GM19023 (cell line): Measurements from ENCODE around the gene MAP7D2.

Experiments
- ATAC-seq: cut with Tn5 transposase; IDR thresholded peaks from one replicate; pipeline ENCODE4 v1.9.1; 2021; ENCODE audit warnings: mild to moderate bottlenecking, moderate library complexity; ENCODE audit not compliant: unreplicated experiment

MAP7D2 gene

DNA sequence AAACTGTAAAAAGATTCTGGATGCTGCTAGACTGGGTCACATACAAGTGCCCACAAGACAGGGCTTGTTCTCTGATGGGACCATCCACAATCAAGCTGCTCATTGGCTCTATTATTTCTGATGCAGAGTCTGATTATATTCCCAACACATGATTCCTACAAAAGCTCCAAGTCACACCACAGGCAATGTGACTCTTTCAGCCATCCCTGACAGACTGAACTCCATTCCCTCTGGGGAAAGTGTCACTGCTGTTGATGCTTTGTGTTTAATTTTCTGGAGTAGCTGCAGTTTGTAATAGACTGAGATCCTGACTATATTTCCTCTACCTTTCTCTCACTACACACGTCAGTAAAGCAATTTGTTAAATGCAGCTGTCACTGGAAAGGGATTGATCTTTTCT is 70.5 kb downstream of the MAP7D2 start:
- ATAC-seq: no peak

- ATAC-seq: no peak
Observed at GRCh38 chrX:20042221-20042620, 74.5 kb downstream of the MAP7D2 start.

GRCh38 chrX:20038966-20039365 is 77.7 kb downstream of the MAP7D2 start:
- ATAC-seq: no peak

DNA sequence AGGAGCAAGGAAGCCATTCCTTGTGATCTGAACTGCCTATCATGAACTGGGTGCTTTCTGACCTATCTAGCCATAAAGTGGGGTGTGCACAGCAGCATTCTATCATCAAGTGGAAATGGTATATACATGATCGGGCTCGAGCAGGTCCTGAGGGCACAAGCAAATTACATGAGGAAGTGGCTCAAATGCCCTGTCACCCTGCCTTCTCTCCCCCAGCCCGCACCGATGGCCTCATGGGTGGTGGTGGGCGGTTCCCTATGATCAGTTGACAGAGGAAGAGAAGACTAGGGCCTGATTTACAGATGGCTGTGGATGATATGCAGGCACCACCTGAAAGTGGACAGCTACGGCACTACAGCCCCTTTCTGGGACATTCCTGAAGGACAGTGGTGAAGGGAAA is 79.5 kb downstream of the MAP7D2 start:
- ATAC-seq: no peak

- ATAC-seq: no peak
Observed at GRCh38 chrX:20032201-20032600, 84.5 kb downstream of the MAP7D2 start.

GRCh38 chrX:20029728-20030127 is 87.0 kb downstream of the MAP7D2 start:
- peak; percentile 54 for ATAC-seq

DNA sequence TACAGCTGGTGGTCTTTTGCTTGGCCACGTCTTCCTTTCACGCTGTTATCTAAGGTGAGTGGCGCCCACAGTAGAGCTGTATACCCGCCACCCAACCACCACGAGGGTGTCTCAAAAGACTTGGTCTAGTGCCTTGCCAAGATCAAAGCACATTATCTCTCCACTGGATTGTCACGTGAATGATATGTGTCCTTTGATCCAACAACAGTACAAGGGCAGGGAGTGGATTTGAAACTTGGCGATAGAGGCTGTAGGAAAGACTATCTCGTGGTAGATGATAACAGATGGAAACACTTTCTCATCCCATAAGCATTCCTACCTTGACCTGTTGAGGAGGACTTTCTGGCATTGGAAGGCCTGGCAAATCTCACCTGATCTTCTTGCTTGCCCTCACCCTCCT is 88.1 kb downstream of the MAP7D2 start:
- ATAC-seq: no peak

DNA sequence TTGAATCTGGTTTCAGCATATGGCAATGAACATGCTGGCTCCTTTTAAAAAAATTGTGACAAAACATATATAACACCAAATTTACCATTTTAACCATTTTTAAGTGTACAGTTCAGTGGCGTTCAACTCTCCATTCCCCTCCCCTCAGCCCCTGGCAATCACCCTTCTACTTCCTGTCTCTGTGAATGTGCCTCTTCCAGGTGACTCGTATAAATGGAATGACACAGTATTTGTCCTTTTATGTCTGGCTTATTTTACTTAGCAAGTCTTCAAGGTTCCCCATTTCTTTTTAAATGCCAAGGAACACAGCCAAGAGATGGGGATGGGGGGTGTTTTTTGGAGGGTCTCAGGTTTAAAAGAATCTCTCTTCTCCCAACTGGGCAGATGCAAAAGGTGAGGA is 90.4 kb downstream of the MAP7D2 start:
- ATAC-seq: no peak

DNA sequence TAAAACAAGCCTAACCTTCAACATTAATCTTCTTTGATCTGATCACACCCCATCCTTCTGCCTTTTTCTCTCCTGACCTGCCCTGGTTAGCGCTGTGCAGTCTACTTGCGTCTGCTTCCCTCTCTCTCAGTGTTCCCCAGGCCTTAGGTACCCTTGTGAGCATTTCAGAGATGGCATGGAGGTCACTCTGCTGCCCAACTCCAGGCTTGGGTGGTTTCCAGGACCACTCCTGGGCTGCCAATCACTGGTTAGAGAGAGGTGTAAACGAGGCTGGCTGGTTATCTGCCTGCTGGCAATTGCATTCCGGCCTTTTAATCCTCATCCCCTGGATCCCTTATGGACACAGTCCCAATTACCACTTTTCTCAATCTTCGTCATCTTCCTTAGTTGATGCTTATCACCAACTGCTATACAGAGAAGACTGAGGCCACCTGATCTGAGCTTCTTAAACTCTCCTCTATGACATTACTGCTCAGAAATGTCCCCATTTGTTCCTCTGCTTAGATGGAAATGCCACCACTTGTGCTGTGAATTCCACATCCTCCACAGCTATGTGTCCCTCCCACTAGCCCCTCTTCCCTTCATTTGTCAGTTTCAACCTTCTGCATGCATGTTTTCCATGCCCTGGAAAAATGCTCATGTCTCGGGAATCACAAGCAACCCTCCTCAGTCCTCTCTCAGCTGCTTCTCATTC is 96.9 kb downstream of the MAP7D2 start:
- no peak for ATAC-seq

DNA sequence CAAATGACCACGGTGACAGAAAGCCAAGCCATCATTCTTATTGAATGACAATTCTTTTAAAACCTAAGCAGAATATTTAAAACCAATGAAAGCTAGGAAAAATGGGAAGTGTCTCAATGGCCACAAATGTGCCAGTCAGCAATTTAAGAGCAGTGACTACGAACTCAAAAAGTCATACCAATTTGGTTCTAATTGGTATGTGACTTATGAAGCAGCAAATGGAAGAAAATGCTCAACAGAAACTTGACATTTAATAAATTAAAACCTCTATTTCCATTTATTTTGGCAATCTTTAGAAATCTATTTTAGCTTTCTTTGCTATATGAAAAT is 100.1 kb downstream of the MAP7D2 start:
- no peak for ATAC-seq

GRCh38 chrX:20015945-20016615 is 100.6 kb downstream of the MAP7D2 start:
- ATAC-seq: no peak

DNA sequence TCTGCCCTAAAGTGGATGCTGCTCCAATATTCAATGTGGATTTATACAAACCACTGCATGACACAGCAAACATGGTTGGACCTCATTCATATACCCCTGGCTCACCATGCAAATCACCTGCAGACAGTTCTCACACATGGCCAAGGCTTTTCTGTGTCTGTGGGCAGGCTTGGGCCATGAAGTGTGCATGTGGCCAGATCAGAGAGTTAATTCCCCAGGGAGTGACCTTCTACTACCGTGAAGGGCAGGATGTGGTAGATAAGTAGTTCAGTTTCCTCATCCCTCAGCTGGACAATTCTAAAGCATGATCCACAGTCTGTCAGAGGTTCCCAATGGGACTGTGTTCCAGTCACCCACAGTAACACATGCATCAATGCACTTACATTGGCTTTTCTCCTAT is 101.3 kb downstream of the MAP7D2 start:
- ATAC-seq: no peak

GRCh38 chrX:20011608-20012007 is 105.1 kb downstream of the MAP7D2 start:
- no peak for ATAC-seq

DNA sequence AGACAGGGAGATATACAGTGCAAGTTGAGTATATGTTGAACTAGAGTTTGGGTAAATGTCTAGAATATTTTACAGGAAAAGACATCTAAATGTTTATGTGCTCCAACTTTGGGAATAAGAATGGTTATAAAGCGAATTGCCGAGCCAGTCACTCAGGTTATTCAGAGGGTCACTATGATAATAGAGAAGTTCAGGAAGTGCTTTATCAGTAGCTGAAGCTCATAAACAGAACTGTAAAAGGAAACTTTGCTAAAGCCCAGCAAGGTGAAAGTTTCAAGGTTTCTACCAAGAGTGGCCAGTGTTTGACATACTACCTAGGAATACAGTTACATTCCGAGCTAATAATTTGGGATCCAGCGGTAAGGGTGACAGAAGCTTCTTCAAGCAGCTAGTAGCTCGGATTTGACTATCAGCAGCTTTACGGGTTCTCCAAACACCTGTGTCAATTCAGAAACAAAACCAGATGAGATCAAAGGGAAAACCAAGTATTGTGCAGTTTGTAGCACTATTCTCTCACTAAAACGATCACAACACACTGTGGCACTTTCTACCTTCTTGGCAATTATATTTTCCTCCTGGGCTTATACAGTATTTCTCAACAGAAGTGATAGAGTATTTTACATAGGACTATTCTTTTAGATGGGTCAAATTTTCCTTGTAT is 108.6 kb downstream of the MAP7D2 start:
- no peak for ATAC-seq

GRCh38 chrX:20005883-20006282 is 110.8 kb downstream of the MAP7D2 start:
- no peak for ATAC-seq

DNA sequence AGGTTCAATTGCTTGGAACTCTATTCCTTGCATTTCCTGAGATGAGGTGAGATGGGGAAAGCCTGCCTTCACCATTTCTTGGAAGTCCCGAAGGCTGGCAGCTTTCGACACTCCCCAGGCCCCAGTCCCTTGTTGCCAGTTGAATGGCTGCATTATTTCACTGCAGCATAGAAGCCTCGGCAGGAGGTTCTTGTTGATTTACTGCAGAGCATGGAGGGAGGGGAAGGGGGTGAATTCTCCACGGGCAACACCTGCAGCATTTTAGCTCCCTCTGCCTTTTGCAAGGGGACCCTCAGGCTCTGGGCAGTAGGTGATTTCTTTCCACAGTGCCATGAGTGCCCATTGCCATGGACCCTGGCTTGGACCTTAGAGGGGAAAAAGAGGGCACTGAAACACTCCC is 115.1 kb downstream of the MAP7D2 start:
- no peak for ATAC-seq

DNA sequence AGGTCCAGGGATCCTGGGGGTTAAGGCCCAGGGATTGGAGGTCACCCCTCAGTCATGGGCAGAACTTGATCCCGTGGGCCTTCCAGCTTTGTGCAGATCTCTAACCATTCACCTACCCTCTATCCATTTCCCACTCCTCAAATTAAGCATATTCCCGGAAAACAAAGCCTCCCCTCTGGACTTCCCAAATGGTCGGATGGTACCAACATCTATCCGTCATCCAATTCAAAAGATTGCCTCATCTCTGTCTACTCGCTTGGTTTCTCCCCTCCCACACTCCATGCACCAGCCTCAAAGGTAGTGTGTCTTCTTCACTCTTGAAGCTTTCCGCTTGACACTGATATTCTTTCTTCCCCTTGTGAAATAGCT is 125.4 kb downstream of the MAP7D2 start:
- no peak for ATAC-seq

DNA sequence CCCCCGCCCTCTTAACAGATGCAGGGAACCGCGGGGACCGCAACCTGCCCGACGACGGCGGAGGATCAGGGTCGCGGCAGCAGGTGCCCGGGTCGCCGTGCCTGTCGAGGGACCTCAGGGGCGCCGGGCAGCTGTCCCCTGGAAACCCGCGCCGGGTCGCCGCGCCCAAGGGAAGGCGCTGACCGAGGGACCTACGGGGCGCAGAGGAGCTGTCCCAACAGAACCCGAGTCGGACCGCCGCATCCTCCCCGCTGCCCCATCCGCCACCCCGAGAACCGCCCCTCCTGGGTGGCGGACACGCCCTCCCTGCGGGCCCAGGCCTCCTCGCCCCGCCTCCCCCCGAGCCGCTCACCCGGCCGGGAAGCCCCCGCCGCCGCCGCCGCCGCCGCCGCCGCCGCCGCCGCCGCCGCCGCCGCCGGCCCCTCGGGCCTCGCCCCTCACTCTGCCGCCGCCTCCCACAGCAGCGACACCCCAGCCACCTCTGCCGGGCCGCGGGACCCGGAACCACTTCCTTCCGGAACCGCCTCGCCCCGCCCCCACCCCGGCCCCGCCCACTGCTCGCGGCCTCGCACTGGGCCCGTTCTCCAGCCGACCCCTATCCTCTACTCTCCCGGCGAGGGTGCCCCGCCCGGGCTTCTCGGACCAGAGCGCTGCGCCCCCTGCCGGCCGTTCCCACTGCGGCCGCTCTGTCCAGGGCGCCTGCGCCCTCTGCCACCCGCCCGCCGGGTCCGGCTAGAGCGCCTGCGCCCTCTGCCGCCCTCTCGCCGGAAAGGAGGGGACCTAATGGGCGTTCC is 126.0 kb downstream of the MAP7D2 start, which contains the start of gene BCLAF3:
Gene BCLAF3, minus strand, starts transcription at position 506 of the 794 bp plus-strand sequence. CDS start 20,797 bp downstream, outside the sequence.
- peak; percentile 87 for ATAC-seq

- peak; percentile 23 for ATAC-seq
Observed at GRCh38 chrX:19990151-19990555, 126.6 kb downstream of the MAP7D2 start.

- no peak for ATAC-seq
Observed at GRCh38 chrX:19987856-19988255, 128.9 kb downstream of the MAP7D2 start.

GRCh38 chrX:19986531-19986930 is 130.2 kb downstream of the MAP7D2 start:
- no peak for ATAC-seq
